Cerebellar nuclear complex (tissue), 1 donor: ENCODE measurements around the gene HNRNPH1.

ENCODE experiments used
- DNase-seq, 2 experiments: peaks; one replicate each; lab custom pipeline; 2025; lab: John Stamatoyannopoulos, UW

HNRNPH1 gene

DNA sequence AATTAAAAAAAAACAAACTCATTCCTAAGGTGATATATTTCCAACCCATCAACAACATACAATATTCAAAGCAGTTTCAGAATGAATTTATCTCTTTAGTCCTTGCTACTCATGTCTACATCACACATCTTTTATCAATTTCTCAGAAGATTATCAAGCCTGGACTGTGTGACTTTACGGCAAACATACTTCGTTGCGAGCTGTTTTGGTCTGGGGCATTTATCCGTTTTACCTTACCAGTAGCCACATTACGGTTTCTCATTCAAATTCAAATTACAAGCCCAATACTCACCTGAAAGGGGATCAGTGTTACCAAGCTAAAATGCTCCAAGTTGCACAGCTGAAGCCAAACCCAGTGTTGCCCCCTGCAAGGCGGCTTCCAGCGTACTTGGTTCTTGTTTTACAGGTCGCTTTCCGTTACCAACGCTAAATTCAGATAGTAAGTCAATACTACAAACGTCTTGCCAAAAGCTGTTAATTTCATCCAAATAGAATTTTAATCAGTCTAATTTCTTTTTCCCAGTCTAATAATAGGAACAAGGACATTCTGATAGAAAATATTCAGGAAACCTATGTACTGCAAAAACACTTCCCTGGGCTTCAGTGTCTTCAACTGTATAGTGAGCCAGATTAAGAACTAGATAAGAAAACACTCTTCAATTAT is 1.8 kb downstream of the HNRNPH1 start:
- no peak for DNase-seq

DNA sequence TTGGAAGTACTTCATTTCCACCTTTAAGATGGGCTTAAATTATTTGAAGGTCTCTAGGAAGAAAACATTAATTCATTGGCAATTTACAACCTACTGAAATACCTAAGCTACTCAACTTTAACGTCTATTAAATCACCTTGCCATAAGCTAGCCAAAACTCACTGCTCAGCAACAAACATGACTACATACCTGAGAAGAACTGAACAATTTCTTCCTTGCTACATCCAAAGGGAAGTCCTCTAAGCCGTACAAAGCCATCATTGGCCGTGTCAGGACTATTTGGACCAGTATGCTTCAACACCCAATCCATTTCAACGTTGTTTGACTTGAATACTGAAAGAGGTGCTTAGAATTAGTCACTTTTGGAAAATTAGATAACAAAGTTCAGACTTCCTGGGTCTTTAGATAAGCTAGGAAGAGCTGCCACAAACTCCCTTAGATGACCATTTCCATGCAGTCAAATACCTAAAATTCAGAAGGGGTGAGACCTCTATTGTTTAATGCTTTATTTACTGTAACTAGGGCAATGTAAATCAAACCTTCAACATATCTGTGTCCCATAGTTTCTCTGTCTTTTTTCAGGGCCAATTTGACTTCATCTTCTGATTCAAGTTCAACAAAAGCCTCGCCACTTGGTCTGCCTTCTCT is 2.6 kb downstream of the HNRNPH1 start:
- no peak for DNase-seq

- DNase-seq: no peak
These were observed 3.2 kb downstream of the HNRNPH1 start for GRCh38 chr5:179620293-179620692.

DNA sequence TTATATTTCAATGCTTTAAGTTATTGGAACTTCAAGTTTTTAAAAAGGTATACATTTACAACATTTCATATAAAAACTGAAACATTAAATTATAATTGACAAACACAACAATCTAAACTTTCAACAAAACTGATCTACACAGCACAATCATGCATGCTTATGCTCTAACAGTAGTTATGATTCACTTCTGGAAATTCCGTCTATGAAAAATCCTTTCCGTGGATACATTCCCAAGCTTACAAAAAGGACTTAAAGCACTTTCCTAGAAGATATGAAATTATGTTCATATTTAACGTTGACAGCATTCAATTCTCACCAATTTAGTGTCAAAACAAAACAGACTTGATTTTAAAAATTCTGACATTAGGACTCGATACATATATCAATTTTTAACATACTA is 3.7 kb downstream of the HNRNPH1 start:
- DNase-seq: no peak

GRCh38 chr5:179618923-179619554 is 4.4 kb downstream of the HNRNPH1 start:
- DNase-seq: no peak

DNA sequence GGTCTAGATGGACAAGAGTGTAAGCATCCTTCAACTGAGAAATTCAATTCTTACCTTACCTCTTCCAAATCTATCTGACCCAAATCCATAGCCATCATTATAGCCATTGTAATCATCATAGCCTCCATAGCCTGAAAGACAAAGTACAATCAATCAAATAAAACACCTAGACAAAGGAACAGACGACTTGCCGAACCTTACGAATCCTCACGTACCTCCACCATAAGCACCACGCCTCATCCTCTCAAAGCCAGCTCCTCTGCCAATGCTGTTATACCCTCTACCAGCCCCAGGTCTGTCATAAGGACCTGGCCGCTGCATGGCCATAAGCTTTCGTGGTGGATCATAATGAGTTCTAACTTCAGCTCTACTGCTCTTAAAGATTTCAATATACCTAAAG is 5.5 kb downstream of the HNRNPH1 start:
- no peak for DNase-seq

GRCh38 chr5:179616002-179616594 is 7.4 kb downstream of the HNRNPH1 start:
- no peak for DNase-seq

GRCh38 chr5:179615203-179615602 is 8.3 kb downstream of the HNRNPH1 start:
- DNase-seq: no peak

DNA sequence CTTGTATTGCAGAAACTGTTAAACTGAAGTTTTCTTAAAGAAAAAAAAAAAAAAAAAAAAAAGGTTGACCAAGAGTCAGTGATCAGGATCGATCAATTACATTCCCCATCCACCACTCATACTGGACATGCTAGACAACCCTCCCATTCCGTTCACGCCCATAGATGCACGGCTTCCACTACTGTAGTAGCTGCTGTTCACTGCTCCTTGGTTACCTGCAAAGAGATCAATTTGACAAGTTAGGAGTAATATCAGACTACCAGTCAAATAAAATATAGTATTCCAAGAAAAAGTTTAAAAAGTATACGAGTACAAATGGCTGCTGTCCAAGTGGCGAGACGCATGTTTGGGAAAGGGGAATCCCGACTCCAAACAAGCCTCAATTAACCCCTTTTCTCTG is 8.7 kb downstream of the HNRNPH1 start:
- DNase-seq: no peak

DNA sequence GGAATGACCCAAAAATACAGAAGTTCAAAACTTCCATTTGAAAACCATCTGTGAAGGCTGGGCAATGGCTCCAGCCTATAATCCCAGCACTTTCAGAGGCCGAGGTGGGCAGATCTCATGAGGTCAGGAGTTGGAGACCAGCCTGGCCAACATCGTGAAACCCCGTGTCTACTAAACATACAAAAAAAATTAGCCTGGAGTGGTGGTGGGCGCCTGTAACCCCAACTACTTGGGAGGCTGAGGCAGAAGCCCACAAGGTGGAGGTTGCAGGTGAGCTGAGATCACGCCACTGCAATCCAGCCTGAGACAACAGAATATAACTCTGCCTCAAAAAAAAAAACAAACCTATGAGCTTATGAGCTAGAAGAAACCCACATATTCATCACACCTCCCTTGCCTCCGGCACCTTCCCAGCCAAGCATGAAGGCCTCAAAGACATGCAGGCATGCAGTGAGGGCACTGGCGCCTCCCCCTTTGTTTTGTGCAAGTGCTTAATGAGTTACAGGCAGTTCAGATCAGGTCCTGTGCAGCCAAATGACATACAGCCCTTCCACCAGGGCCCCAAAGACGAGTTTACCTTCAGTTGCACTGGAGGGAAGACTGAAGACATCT is 9.9 kb downstream of the HNRNPH1 start:
- no peak for DNase-seq

GRCh38 chr5:179612577-179613459 is 10.7 kb downstream of the HNRNPH1 start:
- no peak for DNase-seq

DNA sequence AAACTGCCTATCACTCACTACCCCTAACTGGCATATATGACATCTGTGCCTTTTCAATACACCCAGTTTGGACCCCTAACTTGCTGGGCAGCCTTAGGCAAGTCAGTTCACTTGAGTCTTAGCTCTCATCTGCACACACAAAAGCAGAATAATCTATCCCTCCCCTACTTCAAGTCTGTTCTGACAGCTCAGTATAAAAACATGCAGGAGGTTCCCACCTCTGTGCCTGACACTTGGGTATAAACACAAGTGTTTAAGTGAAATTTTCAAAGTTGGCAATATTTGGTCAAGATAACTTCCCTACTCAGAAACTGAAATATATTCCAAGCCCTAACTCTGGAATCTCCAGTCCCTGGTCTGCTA is 12.6 kb downstream of the HNRNPH1 start:
- no peak for DNase-seq

DNA sequence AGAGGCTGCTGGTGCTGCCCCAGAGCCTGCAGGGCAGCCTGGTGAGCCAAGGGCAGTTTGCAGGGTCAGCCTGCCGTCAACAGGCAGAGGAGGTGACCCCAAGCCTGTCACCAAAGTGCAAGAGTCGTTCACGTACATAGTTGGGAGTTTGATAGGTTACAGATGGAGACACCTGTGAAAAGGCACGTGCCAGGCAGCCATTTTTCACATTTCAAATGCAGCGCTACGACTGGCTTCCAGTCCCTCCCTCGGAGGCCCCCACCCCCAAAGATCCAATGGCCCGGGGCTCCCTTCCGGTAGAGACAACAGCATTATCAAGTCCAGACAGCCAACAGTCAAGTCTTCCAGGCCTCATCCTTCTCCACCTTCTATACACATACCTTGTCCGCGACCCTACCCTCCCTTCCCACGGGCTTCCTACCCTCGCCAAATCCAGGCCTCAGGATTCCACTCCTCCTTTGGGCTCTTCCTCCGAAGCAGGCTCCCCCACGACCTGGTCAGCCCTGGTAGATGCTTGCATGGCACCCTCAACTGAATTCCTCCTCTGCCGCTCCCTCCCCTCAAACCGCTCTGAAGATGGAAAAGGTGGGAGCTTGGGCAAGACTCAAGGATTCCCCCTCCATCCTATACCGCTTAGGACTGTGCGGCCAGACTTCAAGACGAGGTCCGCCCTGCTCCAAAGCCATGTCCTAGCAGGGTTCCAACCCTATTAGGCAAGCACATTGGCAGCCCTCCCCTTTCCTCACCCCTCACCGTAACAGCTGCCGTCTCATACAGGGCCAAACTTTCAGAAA is 13.2 kb downstream of the HNRNPH1 start:
- no peak for DNase-seq

- no peak for DNase-seq
These were observed 13.7 kb downstream of the HNRNPH1 start for GRCh38 chr5:179609834-179610108.

GRCh38 chr5:179608131-179608581 is 15.3 kb downstream of the HNRNPH1 start:
- no peak for DNase-seq

- DNase-seq: peak; percentile 41 to 80
These were observed 16.1 kb downstream of the HNRNPH1 start for GRCh38 chr5:179607160-179607931.

GRCh38 chr5:179606910-179607159 is 16.6 kb downstream of the HNRNPH1 start:
- no peak for DNase-seq

GRCh38 chr5:179606071-179606909 is 17.2 kb downstream of the HNRNPH1 start:
- DNase-seq: no peak

DNA sequence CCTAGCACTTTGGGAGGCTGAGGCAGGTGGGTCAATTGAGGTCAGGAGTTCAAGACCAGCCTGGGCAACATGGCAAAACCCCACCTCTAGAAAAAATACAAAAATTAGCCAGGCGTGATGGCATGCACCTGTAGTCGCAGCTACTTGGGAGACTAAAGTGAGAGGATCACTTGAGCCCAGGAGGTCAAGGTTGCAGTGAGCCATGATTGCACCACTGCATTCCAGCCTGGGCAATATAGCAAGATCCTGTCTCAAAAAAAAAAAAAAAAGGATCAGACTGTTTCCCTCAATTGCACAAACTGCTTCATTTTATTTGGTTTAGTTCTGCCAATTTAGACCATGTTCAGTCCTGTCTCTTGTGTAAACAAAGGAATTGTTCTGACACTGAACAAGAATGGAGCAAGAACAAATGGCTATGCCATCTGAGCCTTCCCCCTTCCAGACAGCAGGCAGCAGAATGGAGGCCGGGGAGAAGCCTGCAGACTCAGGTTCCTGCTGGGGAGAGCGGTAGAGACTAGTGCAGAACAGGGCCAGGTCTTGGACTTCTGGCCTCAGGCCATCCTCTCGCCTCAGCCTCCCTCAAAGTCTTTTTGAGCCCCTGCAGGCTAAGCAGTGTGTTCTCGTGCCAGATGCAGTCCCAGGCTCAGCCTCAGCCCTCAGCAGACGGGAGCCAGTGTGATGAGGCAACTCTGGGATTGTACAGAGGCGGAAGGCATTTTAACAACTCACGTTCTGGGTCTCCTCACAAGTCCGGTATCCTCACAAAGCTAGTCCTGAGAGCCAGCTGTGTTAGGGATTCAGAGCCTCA is 18.2 kb downstream of the HNRNPH1 start:
- DNase-seq: no peak
